ENCODE data around the gene CBX8. TPM values are rescaled to one million over a fixed set of nuclear protein-coding genes. Genes with fewer than 3 reads are reported as not detected.

The CBX8 gene
- total and polyA plus RNA-seq, 2 of the 13 experiments (the other 11 are each of a cell fraction or from before 2014, with no cell fraction given): 0.34 to 12.6 TPM

GRCh38 chr17:79844869-79845600 lies 48.2 kb upstream of the CBX8 start (continued):
- TF ChIP-seq ASH2L (IDR thresholded peaks at IDR 0.05; ENCODE audit: insufficient read length, low read depth, low read length): peak; percentile 78
- TF ChIP-seq KDM6A (CRISPR knock-in tag; IDR thresholded peaks at IDR 0.05; ENCODE audit: low read depth): peak; percentile 91
- TF ChIP-seq SOX6 (IDR thresholded peaks at IDR 0.05): no peak
- peak; percentile 95 for TF ChIP-seq SOX6 (CRISPR knock-in tag; IDR thresholded peaks at IDR 0.05)
- TF ChIP-seq DNMT1 (CRISPR knock-in tag; IDR thresholded peaks at IDR 0.05): 0 out of 2 replicates have a peak, but pooled peaks have one; percentile 85
- TF ChIP-seq ZNF782 (CRISPR knock-in tag; IDR thresholded peaks at IDR 0.05; ENCODE audit: borderline replicate concordance): no peak
- no peak for TF ChIP-seq FOXP1 (IDR thresholded peaks at IDR 0.05)
- TF ChIP-seq FOXP1 (CRISPR knock-in tag; IDR thresholded peaks at IDR 0.05): peak; percentile 32
- TF ChIP-seq NFIC (IDR thresholded peaks at IDR 0.05; ENCODE audit: low read length): no peak
- 0 out of 2 replicates have a peak, but pooled peaks have one; percentile 59 for TF ChIP-seq ZNF44 (CRISPR knock-in tag; IDR thresholded peaks at IDR 0.05)
- no peak for TF ChIP-seq TBL1XR1 (IDR thresholded peaks at IDR 0.05; ENCODE audit: borderline replicate concordance, low read length, partially characterized antibody)
- peak; percentile 36; the same call in 1 of the 2 replicates for TF ChIP-seq ZNF772 (CRISPR knock-in tag; IDR thresholded peaks at IDR 0.05)
- no peak for TF ChIP-seq ATM (IDR thresholded peaks at IDR 0.05; ENCODE audit: borderline replicate concordance)
- TF ChIP-seq CBFB (CRISPR knock-in tag; IDR thresholded peaks at IDR 0.05): peak; percentile 41; the same call in 1 of the 2 replicates
- TF ChIP-seq TMF1 (CRISPR knock-in tag; IDR thresholded peaks at IDR 0.05; ENCODE audit: low read depth): peak; percentile 89
- TF ChIP-seq ONECUT2 (CRISPR knock-in tag; IDR thresholded peaks at IDR 0.05): no peak
- TF ChIP-seq ZNF543 (CRISPR knock-in tag; IDR thresholded peaks at IDR 0.05): peak; percentile 47; the same call in 1 of the 2 replicates
- TF ChIP-seq ZSCAN31 (CRISPR knock-in tag; IDR thresholded peaks at IDR 0.05; ENCODE audit: low read depth): peak; percentile 34; the same call in 1 of the 2 replicates
- peak; percentile 58 for TF ChIP-seq STAG1 (CRISPR knock-in tag; IDR thresholded peaks at IDR 0.05)
- peak; percentile 9 for TF ChIP-seq ZNF18 (CRISPR knock-in tag; IDR thresholded peaks at IDR 0.05; ENCODE audit: insufficient replicate concordance)
- TF ChIP-seq KLF9 (CRISPR knock-in tag; IDR thresholded peaks at IDR 0.05; ENCODE audit: low read depth): no peak; the same call in 1 of the 2 replicates
- 0 out of 2 replicates have a peak, but pooled peaks have one; percentile 9 for TF ChIP-seq ZNF121 (CRISPR knock-in tag; IDR thresholded peaks at IDR 0.05)
- 0 out of 2 replicates have a peak, but pooled peaks have one; percentile 64 for TF ChIP-seq ARID2 (CRISPR knock-in tag; IDR thresholded peaks at IDR 0.05; ENCODE audit: borderline replicate concordance)
- peak; percentile 47; the same call in 1 of the 2 replicates for TF ChIP-seq FOXK1 (CRISPR knock-in tag; IDR thresholded peaks at IDR 0.05; ENCODE audit: borderline replicate concordance, low read depth)
- TF ChIP-seq ZC3H13 (CRISPR knock-in tag; IDR thresholded peaks at IDR 0.05): no peak
- peak; percentile 51; the same call in 1 of the 2 replicates for TF ChIP-seq ZNF564 (CRISPR knock-in tag; IDR thresholded peaks at IDR 0.05)
- TF ChIP-seq ZNF510 (CRISPR knock-in tag; IDR thresholded peaks at IDR 0.05; ENCODE audit: low read depth): 0 out of 2 replicates have a peak, but pooled peaks have one; percentile 22
- no peak for TF ChIP-seq FOXA1 (IDR thresholded peaks at IDR 0.05)
- no peak for TF ChIP-seq FOXA1 (CRISPR knock-in tag; IDR thresholded peaks at IDR 0.05)
- TF ChIP-seq NFKBIZ (CRISPR knock-in tag; IDR thresholded peaks at IDR 0.05): peak; percentile 23; the same call in 1 of the 2 replicates
- peak; percentile 25; the same call in 1 of the 2 replicates for TF ChIP-seq CREM (IDR thresholded peaks at IDR 0.05)
- no peak for TF ChIP-seq CREM (CRISPR knock-in tag; IDR thresholded peaks at IDR 0.05)
- TF ChIP-seq JDP2 (CRISPR knock-in tag; IDR thresholded peaks at IDR 0.05; ENCODE audit: borderline replicate concordance): no peak

Measured in HepG2 (cell line).